ENCODE results near the gene CHKB. TPM values are rescaled to one million over a fixed set of nuclear protein-coding genes. Genes with fewer than 3 reads are reported as not detected.

CHKB gene
- total RNA-seq, 1 experiment from 2014 or later, result 55.1 TPM

- no peak for DNase-seq (ENCODE audit: low read depth, low spot score)
- POLR2A ChIA-PET, result no interaction called here
Observed at GRCh38 chr22:50569041-50569459, 13.6 kb downstream of the CHKB start.

GRCh38 chr22:50568626-50569025 is 14.0 kb downstream of the CHKB start:
- Histone ChIP-seq H4K20me1 (ENCODE audit: insufficient read depth) (no peaks in the 10 kb centered on the region), H3K36me3 (ENCODE audit: control insufficient read depth in 1 of 2, insufficient read depth in 2 of 2, low read length in 2 of 2) (peaks cover 0 to 5% of the 10 kb centered on the region in 2 experiments; a peak in 1 of 4 replicates), H2AFZ (ENCODE audit: low read depth, low read length, poor library complexity, severe bottlenecking) (no peak overlapping the region), H3K27ac (ENCODE audit: low read depth, low read length) (no peak overlapping the region), H3K27me3 (ENCODE audit: insufficient read depth, low read length) (no peaks in the 10 kb centered on the region), H3K4me1 (ENCODE audit: control insufficient read depth in 1 of 2, insufficient read depth in 2 of 2, low read length in 2 of 2) (peaks cover 2 to 3% of the 10 kb centered on the region in 2 experiments; a peak in 2 of 4 replicates), H3K9ac (ENCODE audit: low read length) (no peak overlapping the region), H3K9me2 (ENCODE audit: insufficient read depth) (no peaks in the 10 kb centered on the region), H3K4me2 (ENCODE audit: low read length) (no peak overlapping the region), H3K9me3 (ENCODE audit: control insufficient read depth in 1 of 2, insufficient read depth in 1 of 2, low read depth in 1 of 2, low read length in 2 of 2) (no peaks in the 10 kb centered on the region), H3K79me2 (ENCODE audit: insufficient read depth, low read length) (no peaks in the 10 kb centered on the region), H3K4me3 (replicated peaks in 1 of 2; ENCODE audit: low read depth in 1 of 2, low read length in 2 of 2) (no peak overlapping the region)
- ChIA-PET POLR2A (no interaction called here), CTCF (no interaction called here), RAD21 (ENCODE audit: low non-redundant PET in 1 of 2, low total read pairs in 2 of 2, uncharacterized antibody in 2 of 2, unreplicated experiment in 2 of 2) (no interaction called here)
- ATAC-seq (no peak), DNase-seq (ENCODE audit: low read depth, low spot score) (no peak)
- TF ChIP-seq POLR2AphosphoS5 (IDR thresholded peaks at IDR 0.05; ENCODE audit: low read depth, low read length) (no peak), YY1 (IDR thresholded peaks at IDR 0.05; ENCODE audit: extremely low read depth, insufficient replicate concordance, low read depth, low read length) (no peak), SIN3A (IDR thresholded peaks at IDR 0.05; ENCODE audit: low read depth) (no peak), EGR1 (IDR thresholded peaks at IDR 0.05; ENCODE audit: low read depth) (no peak), ZFX (IDR thresholded peaks at IDR 0.05) (no peak), POLR2A (IDR thresholded peaks at IDR 0.05; ENCODE audit: borderline replicate concordance, extremely low read depth, insufficient read depth, insufficient read length) (no peak), CEBPB (IDR thresholded peaks at IDR 0.05; ENCODE audit: low read depth) (no peak), ATF3 (IDR thresholded peaks at IDR 0.05) (no peak), JUND (IDR thresholded peaks at IDR 0.05) (no peak), SRF (IDR thresholded peaks at IDR 0.05; ENCODE audit: low read depth) (no peak), ELF1 (IDR thresholded peaks at IDR 0.05; ENCODE audit: borderline replicate concordance, low read depth) (no peak)
- TF ChIP-seq, protein P1, sequence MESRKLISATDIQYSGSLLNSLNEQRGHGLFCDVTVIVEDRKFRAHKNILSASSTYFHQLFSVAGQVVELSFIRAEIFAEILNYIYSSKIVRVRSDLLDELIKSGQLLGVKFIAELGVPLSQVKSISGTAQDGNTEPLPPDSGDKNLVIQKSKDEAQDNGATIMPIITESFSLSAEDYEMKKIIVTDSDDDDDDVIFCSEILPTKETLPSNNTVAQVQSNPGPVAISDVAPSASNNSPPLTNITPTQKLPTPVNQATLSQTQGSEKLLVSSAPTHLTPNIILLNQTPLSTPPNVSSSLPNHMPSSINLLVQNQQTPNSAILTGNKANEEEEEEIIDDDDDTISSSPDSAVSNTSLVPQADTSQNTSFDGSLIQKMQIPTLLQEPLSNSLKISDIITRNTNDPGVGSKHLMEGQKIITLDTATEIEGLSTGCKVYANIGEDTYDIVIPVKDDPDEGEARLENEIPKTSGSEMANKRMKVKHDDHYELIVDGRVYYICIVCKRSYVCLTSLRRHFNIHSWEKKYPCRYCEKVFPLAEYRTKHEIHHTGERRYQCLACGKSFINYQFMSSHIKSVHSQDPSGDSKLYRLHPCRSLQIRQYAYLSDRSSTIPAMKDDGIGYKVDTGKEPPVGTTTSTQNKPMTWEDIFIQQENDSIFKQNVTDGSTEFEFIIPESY (IDR thresholded peaks at IDR 0.05; ENCODE audit: extremely low read depth, insufficient replicate concordance, low read length), result no peak
- intact Hi-C loops (cut with micrococcal nuclease), result no loop called here
- BruUV-seq (replicated peaks), result no TSS peak

More at GRCh38 chr22:50569041-50569459, 13.6 kb downstream of the CHKB start:
- Histone ChIP-seq H3K4me1 (ENCODE audit: control insufficient read depth in 1 of 2, insufficient read depth in 2 of 2, low read length in 2 of 2) (no peaks in the 10 kb centered on the region; a peak in 1 of 4 replicates), H4K20me1 (ENCODE audit: insufficient read depth) (no peaks in the 10 kb centered on the region), H3K9ac (ENCODE audit: low read length) (no peak overlapping the region), H3K9me2 (ENCODE audit: insufficient read depth) (no peaks in the 10 kb centered on the region), H3K9me3 (ENCODE audit: control insufficient read depth in 1 of 2, insufficient read depth in 1 of 2, low read depth in 1 of 2, low read length in 2 of 2) (no peaks in the 10 kb centered on the region), H3K27me3 (ENCODE audit: insufficient read depth, low read length) (no peaks in the 10 kb centered on the region), H3K4me3 (replicated peaks in 1 of 2; ENCODE audit: low read depth in 1 of 2, low read length in 2 of 2) (no peak overlapping the region), H3K36me3 (ENCODE audit: control insufficient read depth in 1 of 2, insufficient read depth in 2 of 2, low read length in 2 of 2) (peaks cover 0 to 5% of the 10 kb centered on the region in 2 experiments; a peak in 1 of 4 replicates), H3K27ac (ENCODE audit: low read depth, low read length) (no peak overlapping the region), H3K4me2 (ENCODE audit: low read length) (no peak overlapping the region), H2AFZ (ENCODE audit: low read depth, low read length, poor library complexity, severe bottlenecking) (no peak overlapping the region), H3K79me2 (ENCODE audit: insufficient read depth, low read length) (no peaks in the 10 kb centered on the region)
- TF ChIP-seq RAD21 (IDR thresholded peaks at IDR 0.05; ENCODE audit: low read depth) (no peak), SP1 (IDR thresholded peaks at IDR 0.05; ENCODE audit: low read depth) (no peak)
- CTCF ChIA-PET, result no interaction called here
- no TSS peak for BruUV-seq (replicated peaks)
- ATAC-seq, result no peak
- RAD21 ChIA-PET (ENCODE audit: low non-redundant PET in 1 of 2, low total read pairs in 2 of 2, uncharacterized antibody in 2 of 2, unreplicated experiment in 2 of 2), result no interaction called here
- intact Hi-C loops (cut with micrococcal nuclease), result no loop called here
